Measurements from ENCODE around the gene GPR146. TPM values are rescaled to one million over a fixed set of nuclear protein-coding genes. Genes with fewer than 3 reads are reported as not detected.
A peak's percentile ranks its signal among the peaks of the same experiment; 100 is the strongest.
"Not testable (repeated sequence)": the region's sequence is repeated elsewhere in the genome, so short reads cannot be mapped to it uniquely, and the experiment has no call there.

The GPR146 gene
- total RNA-seq, 1 donor from 2014 or later, result 1.3 TPM

GRCh38 chr7:999149-999879 lies 45.0 kb upstream of the GPR146 start:
- FAIRE-seq, result no peak
- no peak overlapping the region for H3K4me3 ChIP-seq (ENCODE audit: low read depth, low read length)
- no peak for TF ChIP-seq CTCF (IDR thresholded peaks at IDR 0.05; ENCODE audit: insufficient read depth, low read length, severe bottlenecking)
- no peak for DNase-seq (ENCODE audit: low read depth)
- H3K36me3 ChIP-seq (ENCODE audit: control insufficient read depth, insufficient read depth, low read length), result peaks cover 11% of the 10 kb centered on the region
- H3K27me3 ChIP-seq (ENCODE audit: control insufficient read depth, insufficient read depth, low read length), result no peaks in the 10 kb centered on the region

- H3K27me3 ChIP-seq (ENCODE audit: control insufficient read depth, insufficient read depth, low read length), result no peaks in the 10 kb centered on the region
- DNase-seq (ENCODE audit: low read depth) (no peak), FAIRE-seq (peak; percentile 32)
- no peak for TF ChIP-seq CTCF (IDR thresholded peaks at IDR 0.05; ENCODE audit: insufficient read depth, low read length, severe bottlenecking)
- H3K4me3 ChIP-seq (ENCODE audit: low read depth, low read length), result no peak overlapping the region
- H3K36me3 ChIP-seq (ENCODE audit: control insufficient read depth, insufficient read depth, low read length), result peaks cover 11% of the 10 kb centered on the region
Measured at GRCh38 chr7:999941-1000935, 44.1 kb upstream of the GPR146 start.

- H3K36me3 ChIP-seq (ENCODE audit: control insufficient read depth, insufficient read depth, low read length), result peaks cover 13% of the 10 kb centered on the region
- not testable (repeated sequence) for FAIRE-seq; DNase-seq (ENCODE audit: low read depth)
Measured at GRCh38 chr7:1001069-1001770, 43.1 kb upstream of the GPR146 start.

GRCh38 chr7:1002026-1002425 lies 42.3 kb upstream of the GPR146 start:
- peaks cover 13% of the 10 kb centered on the region for H3K36me3 ChIP-seq (ENCODE audit: control insufficient read depth, insufficient read depth, low read length)
- not testable (repeated sequence) for H3K27me3 ChIP-seq (ENCODE audit: control insufficient read depth, insufficient read depth, low read length); DNase-seq (ENCODE audit: low read depth); FAIRE-seq; H3K4me3 ChIP-seq (ENCODE audit: low read depth, low read length)

More at GRCh38 chr7:1001069-1001770, 43.1 kb upstream of the GPR146 start:
- H3K27me3 ChIP-seq (ENCODE audit: control insufficient read depth, insufficient read depth, low read length); H3K4me3 ChIP-seq (ENCODE audit: low read depth, low read length): not testable (repeated sequence)

GRCh38 chr7:1002445-1002844 lies 41.9 kb upstream of the GPR146 start:
- not testable (repeated sequence) for H3K4me3 ChIP-seq (ENCODE audit: low read depth, low read length)

GRCh38 chr7:1004018-1004852 lies 40.1 kb upstream of the GPR146 start:
- Histone ChIP-seq H3K36me3 (ENCODE audit: control insufficient read depth, insufficient read depth, low read length) (peaks cover 9% of the 10 kb centered on the region), H3K27me3 (ENCODE audit: control insufficient read depth, insufficient read depth, low read length) (no peaks in the 10 kb centered on the region), H3K4me3 (ENCODE audit: low read depth, low read length) (no peak overlapping the region)
- no peak for FAIRE-seq
- no peak for DNase-seq (ENCODE audit: low read depth)
- no peak for TF ChIP-seq CTCF (IDR thresholded peaks at IDR 0.05; ENCODE audit: insufficient read depth, low read length, severe bottlenecking)

More at GRCh38 chr7:1002445-1002844, 41.9 kb upstream of the GPR146 start:
- not testable (repeated sequence) for H3K27me3 ChIP-seq (ENCODE audit: control insufficient read depth, insufficient read depth, low read length); DNase-seq (ENCODE audit: low read depth); FAIRE-seq
- H3K36me3 ChIP-seq (ENCODE audit: control insufficient read depth, insufficient read depth, low read length), result peaks cover 12% of the 10 kb centered on the region
